Activated CD4-positive, alpha-beta T cell treated with anti-CD3 and anti-CD28 coated beads for 36 hours (primary cell): ENCODE measurements around the gene PC. TPM values are rescaled to one million over a fixed set of nuclear protein-coding genes. Genes with fewer than 3 reads are reported as not detected.

Source experiments
- ATAC-seq: fragments of 200-7000 bp; cut with Tn5 transposase; one replicate; pipeline ENCODE4 v1.10.0; 2021; ENCODE audit warnings: mild to moderate bottlenecking, moderate library complexity
- CTCF ChIA-PET: fragments of 350-600 bp; sonication (Branson Sonifier 250); formaldehyde crosslinking; loops from one replicate; lab custom pipeline; 2021; ENCODE audit warnings: antibody characterized with exemption; lab: Charles Lee
- POLR2A ChIA-PET: fragments of 350-600 bp; sonication (Branson Sonifier 250); formaldehyde crosslinking; loops from one replicate; lab custom pipeline; 2021; ENCODE audit warnings: antibody characterized with exemption, inconsistent platforms; lab: Charles Lee
- DNase-seq: peaks from one replicate; pipeline ENCODE4 v3.0.0-alpha.2; 2020
- H3K27ac Mint-ChIP-seq: one replicate; pipeline ENCODE4 v1.8.0; 2021; ENCODE audit warnings: mixed read lengths
- H3K27me3 Mint-ChIP-seq: one replicate; pipeline ENCODE4 v1.8.0; 2021; ENCODE audit warnings: mixed read lengths
- H3K36me3 Mint-ChIP-seq: one replicate; pipeline ENCODE4 v1.8.0; 2021; ENCODE audit warnings: low read depth, mixed read lengths
- H3K4me1 Mint-ChIP-seq: one replicate; pipeline ENCODE4 v1.8.0; 2021; ENCODE audit warnings: mixed read lengths
- H3K4me3 Mint-ChIP-seq: one replicate; pipeline ENCODE4 v1.8.0; 2021; ENCODE audit warnings: mild to moderate bottlenecking, moderate library complexity, mixed read lengths
- H3K9me3 Mint-ChIP-seq: one replicate; pipeline ENCODE4 v1.8.0; 2021; ENCODE audit warnings: low read depth, mixed read lengths
- intact Hi-C, 2 experiments: fragments of 100-400 bp; cut with DNase I in 1 of 2; cut with micrococcal nuclease in 1 of 2; formaldehyde crosslinking; loops; one replicate each; pipeline versions ENCODE4 v1.14.2 to v1.15.1; 2022 to 2024; cut with DNase I, micrococcal nuclease
- total RNA-seq, 2 experiments: library from RNA; stranded (reverse); gene quantifications; one replicate each; pipeline ENCODE4 v1.2.3, GENCODE V29; 2021

Gene PC
- total RNA-seq, 2 experiments from 2014 or later = 9.2 to 9.3 TPM

- Mint-ChIP-seq H3K4me3 (no peak overlapping the region), H3K36me3 (no peaks in the 10 kb centered on the region), H3K27ac (no peak overlapping the region), H3K27me3 (no peaks in the 10 kb centered on the region), H3K4me1 (peaks cover 14% of the 10 kb centered on the region), H3K9me3 (no peaks in the 10 kb centered on the region)
- no peak for ATAC-seq
- no peak for DNase-seq
- intact Hi-C loops = loop anchor here in 1 of 2 experiments (5.0 kb wide), 1 partner anchor 185 kb away; no protein-coding TSS in a partner anchor
- ChIA-PET CTCF (interaction anchor here (0.7 to 3.7 kb wide), 8 partner anchors 9 to 350 kb away, joined by 3 to 16 read pairs (median 4); partner anchors contain the start of gene C11orf86), POLR2A (no interaction called here)
Observed at GRCh38 chr11:66881927-66882452, 76.2 kb downstream of the PC start.

GRCh38 chr11:66881451-66881835, 76.7 kb downstream of the PC start:
- no peaks in the 10 kb centered on the region for H3K27me3 Mint-ChIP-seq
- no peaks in the 10 kb centered on the region for H3K9me3 Mint-ChIP-seq
- H3K4me3 Mint-ChIP-seq = no peak overlapping the region
- DNase-seq = no peak
- POLR2A ChIA-PET = interaction anchor here (0.7 kb wide), 1 partner anchor 318 kb away, joined by 4 read pairs; no protein-coding TSS in a partner anchor
- H3K36me3 Mint-ChIP-seq = no peaks in the 10 kb centered on the region
- no peak overlapping the region for H3K27ac Mint-ChIP-seq
- peaks cover 14% of the 10 kb centered on the region for H3K4me1 Mint-ChIP-seq
- CTCF ChIA-PET = interaction anchor here (0.7 to 3.7 kb wide), 8 partner anchors 9 to 272 kb away, joined by 3 to 16 read pairs (median 3); partner anchors contain the start of gene C11orf86
- intact Hi-C loops = loop anchor here in 1 of 2 experiments (5.0 kb wide), 1 partner anchor 184 kb away; no protein-coding TSS in a partner anchor
- ATAC-seq = no peak

- intact Hi-C loops = loop anchor here in 1 of 2 experiments (5.0 kb wide), 1 partner anchor 183 kb away; no protein-coding TSS in a partner anchor
- no peak overlapping the region for H3K4me3 Mint-ChIP-seq
- no peak overlapping the region for H3K27ac Mint-ChIP-seq
- H3K4me1 Mint-ChIP-seq = peaks cover 14% of the 10 kb centered on the region
- H3K36me3 Mint-ChIP-seq = no peaks in the 10 kb centered on the region
- peak; percentile 48 for ATAC-seq
- H3K9me3 Mint-ChIP-seq = no peaks in the 10 kb centered on the region
- CTCF ChIA-PET = interaction anchor here (0.5 to 3.7 kb wide), 11 partner anchors 8 to 271 kb away, joined by 3 to 16 read pairs (median 3); partner anchors contain the start of gene C11orf86
- no peaks in the 10 kb centered on the region for H3K27me3 Mint-ChIP-seq
- POLR2A ChIA-PET = interaction anchor here (0.7 kb wide), 1 partner anchor 317 kb away, joined by 4 read pairs; no protein-coding TSS in a partner anchor
- DNase-seq = peak; percentile 37
Observed at GRCh38 chr11:66880496-66881450, 77.4 kb downstream of the PC start.

GRCh38 chr11:66879999-66880398, 78.2 kb downstream of the PC start:
- POLR2A ChIA-PET = no interaction called here
- intact Hi-C loops = loop anchor here in 1 of 2 experiments (5.0 kb wide), 1 partner anchor 183 kb away; no protein-coding TSS in a partner anchor

GRCh38 chr11:66879583-66879982, 78.6 kb downstream of the PC start:
- DNase-seq (no peak), ATAC-seq (no peak)
- Mint-ChIP-seq H3K4me1 (peaks cover 14% of the 10 kb centered on the region), H3K4me3 (no peak overlapping the region), H3K9me3 (no peaks in the 10 kb centered on the region), H3K27me3 (no peaks in the 10 kb centered on the region), H3K27ac (no peak overlapping the region), H3K36me3 (no peaks in the 10 kb centered on the region)
- ChIA-PET POLR2A (no interaction called here), CTCF (no interaction called here)
- intact Hi-C loops = no loop called here

More at GRCh38 chr11:66879999-66880398, 78.2 kb downstream of the PC start:
- Mint-ChIP-seq H3K4me1 (peaks cover 14% of the 10 kb centered on the region), H3K27ac (no peak overlapping the region), H3K36me3 (no peaks in the 10 kb centered on the region), H3K9me3 (no peaks in the 10 kb centered on the region), H3K4me3 (no peak overlapping the region), H3K27me3 (no peaks in the 10 kb centered on the region)
- CTCF ChIA-PET = interaction anchor here (0.5 to 1.1 kb wide), 4 partner anchors 16 to 208 kb away, joined by 3 to 6 read pairs (median 4); no protein-coding TSS in a partner anchor
- DNase-seq (no peak), ATAC-seq (no peak)

- Mint-ChIP-seq H3K4me3 (no peak overlapping the region), H3K27ac (no peak overlapping the region), H3K4me1 (peaks cover 14% of the 10 kb centered on the region), H3K9me3 (no peaks in the 10 kb centered on the region), H3K27me3 (no peaks in the 10 kb centered on the region), H3K36me3 (no peaks in the 10 kb centered on the region)
- ATAC-seq (no peak), DNase-seq (no peak)
- ChIA-PET CTCF (no interaction called here), POLR2A (interaction anchor here (0.6 kb wide), 1 partner anchor 26 kb away, joined by 3 read pairs; no protein-coding TSS in a partner anchor)
- intact Hi-C loops = no loop called here
Observed at GRCh38 chr11:66879000-66879399, 79.2 kb downstream of the PC start.

- ChIA-PET CTCF (interaction anchor here (0.6 kb wide), 1 partner anchor 40 kb away, joined by 3 read pairs; no protein-coding TSS in a partner anchor), POLR2A (interaction anchor here (0.6 kb wide), 1 partner anchor 26 kb away, joined by 3 read pairs; no protein-coding TSS in a partner anchor)
- Mint-ChIP-seq H3K9me3 (no peaks in the 10 kb centered on the region), H3K4me1 (peaks cover 14% of the 10 kb centered on the region), H3K27ac (no peak overlapping the region), H3K4me3 (no peak overlapping the region), H3K36me3 (no peaks in the 10 kb centered on the region), H3K27me3 (no peaks in the 10 kb centered on the region)
- DNase-seq (no peak), ATAC-seq (no peak)
- intact Hi-C loops = no loop called here
Observed at GRCh38 chr11:66878474-66878873, 79.7 kb downstream of the PC start.

GRCh38 chr11:66877588-66878385, 80.4 kb downstream of the PC start:
- Mint-ChIP-seq H3K27ac (no peak overlapping the region), H3K4me3 (no peak overlapping the region), H3K9me3 (no peaks in the 10 kb centered on the region), H3K4me1 (peaks cover 14% of the 10 kb centered on the region), H3K27me3 (no peaks in the 10 kb centered on the region), H3K36me3 (no peaks in the 10 kb centered on the region)
- no peak for DNase-seq
- no peak for ATAC-seq
- POLR2A ChIA-PET = interaction anchor here (0.6 kb wide), 1 partner anchor 62 kb away, joined by 3 read pairs; no protein-coding TSS in a partner anchor
- CTCF ChIA-PET = interaction anchor here (0.6 kb wide), 1 partner anchor 76 kb away, joined by 3 read pairs; no protein-coding TSS in a partner anchor
- intact Hi-C loops = no loop called here

- no peaks in the 10 kb centered on the region for H3K36me3 Mint-ChIP-seq
- H3K27me3 Mint-ChIP-seq = no peaks in the 10 kb centered on the region
- H3K27ac Mint-ChIP-seq = no peak overlapping the region
- H3K4me3 Mint-ChIP-seq = no peak overlapping the region
- ChIA-PET POLR2A (no interaction called here), CTCF (interaction anchor here (0.7 kb wide), 1 partner anchor 723 kb away, joined by 3 read pairs; no protein-coding TSS in a partner anchor)
- DNase-seq = no peak
- no peak for ATAC-seq
- H3K4me1 Mint-ChIP-seq = peaks cover 3% of the 10 kb centered on the region
- intact Hi-C loops = no loop called here
- H3K9me3 Mint-ChIP-seq = no peaks in the 10 kb centered on the region
Observed at GRCh38 chr11:66875378-66875777, 82.8 kb downstream of the PC start.

GRCh38 chr11:66874232-66874631, 84.0 kb downstream of the PC start:
- Mint-ChIP-seq H3K9me3 (no peaks in the 10 kb centered on the region), H3K27ac (no peak overlapping the region), H3K36me3 (no peaks in the 10 kb centered on the region), H3K27me3 (no peaks in the 10 kb centered on the region), H3K4me3 (no peak overlapping the region), H3K4me1 (peaks cover 4% of the 10 kb centered on the region)
- ChIA-PET CTCF (no interaction called here), POLR2A (no interaction called here)
- no peak for DNase-seq
- intact Hi-C loops = no loop called here
- ATAC-seq = no peak
